Suprapubic skin (tissue), 4 donors: Measurements from ENCODE around the gene PRKN.

Experiments used
- EP300 ChIP-seq: sonication (generic); formaldehyde crosslinking; IDR thresholded peaks from one replicate; pipeline ENCODE4 v1.6.1; 2017; ENCODE audit warnings: antibody characterized with exemption
- POLR2A ChIP-seq, 2 donors: fragments of 450-650 bp; IDR thresholded peaks; one replicate each; pipeline ENCODE4 v1.6.1; 2017; ENCODE audit warnings: antibody characterized with exemption in 2 of 2, mild to moderate bottlenecking in 2 of 2, moderate library complexity in 2 of 2
- POLR2AphosphoS5 ChIP-seq, 3 donors: sonication (generic); formaldehyde crosslinking; IDR thresholded peaks; one replicate each; pipeline ENCODE4 v1.6.1; 2017; ENCODE audit warnings: antibody characterized with exemption in 3 of 3
- TF ChIP-seq, protein P1 (sequence below), 2 donors: fragments of 200-600 bp in 1 of 2; fragments of 450-650 bp in 1 of 2; sonication (generic) in 1 of 2; IDR thresholded peaks; one replicate each; pipeline ENCODE4 v1.5.1; 2016 to 2019; ENCODE audit warnings: antibody characterized with exemption in 2 of 2, mild to moderate bottlenecking in 1 of 2, moderate library complexity in 1 of 2

DNA sequence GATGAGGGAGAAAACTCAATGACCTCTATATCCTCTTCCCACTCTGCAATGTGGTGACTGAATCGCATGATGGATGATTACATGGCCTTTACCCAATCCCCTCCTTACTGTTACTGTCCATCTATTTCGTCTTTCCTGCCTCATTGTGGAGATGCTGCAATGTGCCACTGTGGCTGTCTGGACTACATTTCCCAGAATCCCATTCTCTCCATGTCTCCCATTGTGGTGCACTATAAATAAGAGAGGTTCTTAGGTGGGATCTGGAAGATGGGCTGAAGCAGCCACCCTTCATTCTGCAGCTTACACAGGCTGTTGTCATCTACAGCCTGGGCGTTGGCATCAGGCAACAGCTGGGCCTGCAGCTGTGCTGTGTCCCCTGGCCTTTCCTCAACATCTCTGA lies 233.6 kb downstream of the PRKN start:
- TF ChIP-seq, protein P1, sequence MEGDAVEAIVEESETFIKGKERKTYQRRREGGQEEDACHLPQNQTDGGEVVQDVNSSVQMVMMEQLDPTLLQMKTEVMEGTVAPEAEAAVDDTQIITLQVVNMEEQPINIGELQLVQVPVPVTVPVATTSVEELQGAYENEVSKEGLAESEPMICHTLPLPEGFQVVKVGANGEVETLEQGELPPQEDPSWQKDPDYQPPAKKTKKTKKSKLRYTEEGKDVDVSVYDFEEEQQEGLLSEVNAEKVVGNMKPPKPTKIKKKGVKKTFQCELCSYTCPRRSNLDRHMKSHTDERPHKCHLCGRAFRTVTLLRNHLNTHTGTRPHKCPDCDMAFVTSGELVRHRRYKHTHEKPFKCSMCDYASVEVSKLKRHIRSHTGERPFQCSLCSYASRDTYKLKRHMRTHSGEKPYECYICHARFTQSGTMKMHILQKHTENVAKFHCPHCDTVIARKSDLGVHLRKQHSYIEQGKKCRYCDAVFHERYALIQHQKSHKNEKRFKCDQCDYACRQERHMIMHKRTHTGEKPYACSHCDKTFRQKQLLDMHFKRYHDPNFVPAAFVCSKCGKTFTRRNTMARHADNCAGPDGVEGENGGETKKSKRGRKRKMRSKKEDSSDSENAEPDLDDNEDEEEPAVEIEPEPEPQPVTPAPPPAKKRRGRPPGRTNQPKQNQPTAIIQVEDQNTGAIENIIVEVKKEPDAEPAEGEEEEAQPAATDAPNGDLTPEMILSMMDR (IDR thresholded peaks at IDR 0.05): no peak
- TF ChIP-seq POLR2A (IDR thresholded peaks at IDR 0.05) (no peak), EP300 (no peak), POLR2AphosphoS5 (IDR thresholded peaks at IDR 0.05) (no peak)
